H1 (cell line): Measurements from ENCODE around the gene MYO1G. TPM values are rescaled to one million over a fixed set of nuclear protein-coding genes. Genes with fewer than 3 reads are reported as not detected.

Experiments
- CTCF ChIA-PET: fragments of 300-600 bp; sonication (Branson Sonifier 250); formaldehyde crosslinking; loops from one replicate; lab custom pipeline; 2021; ENCODE audit not compliant: partially characterized antibody; lab: Charles Lee
- POLR2A ChIA-PET: fragments of 300-600 bp; sonication (Branson Sonifier 250); formaldehyde crosslinking; loops from one replicate; lab custom pipeline; 2021; ENCODE audit warnings: inconsistent platforms; ENCODE audit not compliant: partially characterized antibody; lab: Charles Lee
- DNase-seq, 2 experiments: peaks; one replicate each; pipeline versions ENCODE4 v3.0.0 to v3.0.0-alpha.2; 2010 to 2022; ENCODE audit warnings: low spot score in 2 of 2, low read depth in 1 of 2, mixed read lengths in 1 of 2
- FAIRE-seq: peaks from 2 replicates; lab custom pipeline; 2011; peaks lifted over from hg19 to GRCh38; lab: Jason Lieb, UNC
- H2AFZ ChIP-seq: 2 replicates; pipeline ENCODE4 v1.8.1; 2012; ENCODE audit warnings: low read length, inconsistent platforms
- H2AK5ac ChIP-seq: 2 replicates; pipeline ENCODE4 v1.6.1; 2013; ENCODE audit warnings: low read depth, low read length
- H2BK120ac ChIP-seq: replicated peaks from 2 replicates; pipeline ENCODE3; 2013; ENCODE audit warnings: low read depth, low read length, inconsistent platforms
- H2BK12ac ChIP-seq: 2 replicates; pipeline ENCODE4 v1.6.1; 2013; ENCODE audit warnings: low read depth, low read length
- H2BK15ac ChIP-seq: 2 replicates; pipeline ENCODE4 v1.6.1; 2013; ENCODE audit warnings: low read length
- H2BK20ac ChIP-seq: 2 replicates; pipeline ENCODE4 v1.6.1; 2013; ENCODE audit warnings: low read length
- H2BK5ac ChIP-seq: 2 replicates; pipeline ENCODE4 v1.6.1; 2013; ENCODE audit warnings: low read depth, low read length
- H3K14ac ChIP-seq: 2 replicates; pipeline ENCODE4 v1.6.1; 2013; ENCODE audit warnings: inconsistent platforms; ENCODE audit not compliant: insufficient read length
- H3K18ac ChIP-seq: 2 replicates; pipeline ENCODE4 v1.6.1; 2013; ENCODE audit warnings: low read length; ENCODE audit errors: extremely low read depth
- H3K23ac ChIP-seq: 2 replicates; pipeline ENCODE4 v1.6.1; 2013; ENCODE audit warnings: inconsistent platforms; ENCODE audit not compliant: insufficient read length
- H3K23me2 ChIP-seq: 2 replicates; pipeline ENCODE4 v1.6.1; 2013; ENCODE audit warnings: low read depth, low read length
- H3K27ac ChIP-seq: 2 replicates; pipeline ENCODE4 v1.6.1; 2011; ENCODE audit warnings: low read depth, low read length, inconsistent platforms
- H3K27me3 ChIP-seq, 4 experiments: replicated peaks in 1 of 4; 1 replicate in 1 of 4; 2 replicates in 3 of 4; pipeline versions ENCODE4 v1.6.1 to v1.8.1; 2011 to 2013; ENCODE audit warnings: low read length in 3 of 4, mild to moderate bottlenecking in 3 of 4, inconsistent platforms in 2 of 4, mixed read lengths in 2 of 4, moderate library complexity in 1 of 4; ENCODE audit not compliant: control insufficient read depth in 3 of 4, insufficient read depth in 3 of 4; ENCODE audit errors: extremely low read depth in 1 of 4
- H3K36me3 ChIP-seq, 4 experiments: 2 replicates each; pipeline versions ENCODE4 v1.6.1 to v1.8.1; 2011 to 2013; ENCODE audit warnings: mild to moderate bottlenecking in 4 of 4, low read length in 3 of 4, moderate library complexity in 2 of 4, control low read depth in 1 of 4, inconsistent platforms in 1 of 4; ENCODE audit not compliant: insufficient read depth in 4 of 4, control insufficient read depth in 2 of 4
- H3K4ac ChIP-seq: replicated peaks from 2 replicates; pipeline ENCODE3; 2013; ENCODE audit warnings: low read length, low read depth, mixed read lengths, inconsistent platforms; ENCODE audit not compliant: insufficient read length
- H3K4me1 ChIP-seq, 4 experiments: replicated peaks in 1 of 4; 1 replicate in 1 of 4; 2 replicates in 3 of 4; pipeline versions ENCODE4 v1.6.1 to v1.8.1; 2011 to 2013; ENCODE audit warnings: low read length in 3 of 4, inconsistent platforms in 2 of 4, mixed read lengths in 1 of 4; ENCODE audit not compliant: insufficient read depth in 4 of 4, control insufficient read depth in 3 of 4
- H3K4me2 ChIP-seq, 2 experiments: 2 replicates each; pipeline versions ENCODE4 v1.6.1 to v1.8.1; 2011 to 2013; ENCODE audit warnings: low read depth in 2 of 2, low read length in 2 of 2, control low read depth in 1 of 2, inconsistent platforms in 1 of 2, mild to moderate bottlenecking in 1 of 2; ENCODE audit not compliant: insufficient read depth in 1 of 2
- H3K4me3 ChIP-seq, 4 experiments: fragments of 200-600, 300-600 bp in 1 of 4; sonication (generic), shearing (Covaris generic), sonication (Bioruptor Twin) in 1 of 4; 2 replicates each; pipeline versions ENCODE4 v1.5.1 to v1.8.1; 2011 to 2016; ENCODE audit warnings: low read length in 4 of 4, low read depth in 3 of 4, control low read depth in 2 of 4, inconsistent platforms in 2 of 4, mild to moderate bottlenecking in 2 of 4, mixed read lengths in 1 of 4, moderate library complexity in 1 of 4; ENCODE audit not compliant: insufficient read depth in 2 of 4; ENCODE audit errors: extremely low read depth in 1 of 4
- H3K56ac ChIP-seq: replicated peaks from 2 replicates; pipeline ENCODE3; 2013; ENCODE audit warnings: low read depth, mild to moderate bottlenecking, mixed read lengths, low read length, inconsistent platforms; ENCODE audit not compliant: insufficient read length
- H3K79me1 ChIP-seq: 2 replicates; pipeline ENCODE4 v1.6.1; 2013; ENCODE audit warnings: low read depth, low read length, control low read depth
- H3K79me2 ChIP-seq, 2 experiments: 2 replicates each; pipeline versions ENCODE4 v1.6.1 to v1.8.1; 2012 to 2013; ENCODE audit warnings: low read length in 2 of 2, mild to moderate bottlenecking in 2 of 2, inconsistent platforms in 1 of 2; ENCODE audit not compliant: insufficient read depth in 2 of 2, control insufficient read depth in 1 of 2
- H3K9ac ChIP-seq, 4 experiments: replicated peaks in 1 of 4; 1 replicate in 1 of 4; 2 replicates in 3 of 4; pipeline versions ENCODE4 v1.6.1 to v1.8.1; 2011 to 2013; ENCODE audit warnings: low read depth in 3 of 4, low read length in 3 of 4, control low read depth in 2 of 4, mild to moderate bottlenecking in 2 of 4, moderate library complexity in 2 of 4, inconsistent platforms in 1 of 4; ENCODE audit errors: extremely low read depth in 1 of 4
- H3K9me3 ChIP-seq, 2 experiments: 2 replicates each; pipeline versions ENCODE4 v1.6.1 to v1.8.1; 2012 to 2013; ENCODE audit warnings: mild to moderate bottlenecking in 2 of 2, moderate library complexity in 2 of 2, control low read depth in 1 of 2, inconsistent platforms in 1 of 2, low read depth in 1 of 2, low read length in 1 of 2, mixed read lengths in 1 of 2; ENCODE audit not compliant: insufficient read depth in 2 of 2
- H4K20me1 ChIP-seq, 2 experiments: replicated peaks in 1 of 2; 2 replicates each; pipeline versions ENCODE3 to v1.8.1; 2011 to 2013; ENCODE audit warnings: inconsistent platforms in 2 of 2, low read length in 2 of 2, mild to moderate bottlenecking in 1 of 2; ENCODE audit not compliant: insufficient read depth in 2 of 2, control insufficient read depth in 1 of 2
- H4K5ac ChIP-seq: 2 replicates; pipeline ENCODE4 v1.6.1; 2013; ENCODE audit warnings: low read length, low read depth, mixed read lengths, inconsistent platforms; ENCODE audit not compliant: insufficient read length
- H4K8ac ChIP-seq: 2 replicates; pipeline ENCODE4 v1.8.0; 2013; ENCODE audit warnings: mild to moderate bottlenecking, moderate library complexity, low read length, inconsistent platforms; ENCODE audit not compliant: insufficient read depth; ENCODE audit errors: extremely low read depth
- H4K91ac ChIP-seq: replicated peaks from 2 replicates; pipeline ENCODE3; 2013; ENCODE audit warnings: low read length, mixed read lengths, inconsistent platforms; ENCODE audit not compliant: insufficient read length
- ASH2L ChIP-seq: fragments of 200-600, 300-600 bp; sonication (generic); IDR thresholded peaks from one replicate; pipeline ENCODE4 v1.7.1; 2017; ENCODE audit warnings: low read length
- BRCA1 ChIP-seq: IDR thresholded peaks from 2 replicates; pipeline ENCODE4 v1.6.1; 2012; ENCODE audit warnings: low read depth, low read length, improper control_type of control experiment
- CREB1 ChIP-seq: IDR thresholded peaks from 2 replicates; pipeline ENCODE4 v1.6.1; 2012; ENCODE audit warnings: inconsistent platforms
- CTBP2 ChIP-seq: IDR thresholded peaks from 2 replicates; pipeline ENCODE4 v1.7.0; 2011; ENCODE audit warnings: borderline replicate concordance, mild to moderate bottlenecking, moderate library complexity, mixed read lengths, low read length; ENCODE audit not compliant: insufficient read depth, insufficient read length
- GTF2F1 ChIP-seq: IDR thresholded peaks from 2 replicates; pipeline ENCODE4 v1.6.1; 2012; ENCODE audit warnings: low read depth, low read length, improper control_type of control experiment, borderline replicate concordance
- KDM1A ChIP-seq: fragments of 200-600, 300-600 bp; sonication (generic); IDR thresholded peaks from 2 replicates; pipeline ENCODE4 v1.7.1; 2016; ENCODE audit warnings: mild to moderate bottlenecking, low read length, borderline replicate concordance
- KDM5A ChIP-seq: fragments of 200-600 bp; IDR thresholded peaks from 2 replicates; pipeline ENCODE4 v1.7.1; 2012; ENCODE audit warnings: mild to moderate bottlenecking, low read length, inconsistent platforms, mixed read lengths
- RFX5 ChIP-seq: IDR thresholded peaks from 2 replicates; pipeline ENCODE4 v1.6.1; 2011; ENCODE audit warnings: low read depth, low read length, improper control_type of control experiment, borderline replicate concordance
- SP1 ChIP-seq: IDR thresholded peaks from 2 replicates; pipeline ENCODE4 v1.6.1; 2011; ENCODE audit warnings: low read depth, low read length
- SUZ12 ChIP-seq: fragments of 200-600 bp; sonication (generic); IDR thresholded peaks from 2 replicates; pipeline ENCODE4 v1.6.1; 2012; ENCODE audit warnings: mild to moderate bottlenecking, inconsistent platforms, low read length, moderate library complexity, mixed read lengths
- TAF1 ChIP-seq: IDR thresholded peaks from 2 replicates; pipeline ENCODE4 v1.6.1; 2011; ENCODE audit warnings: mild to moderate bottlenecking, low read depth, low read length
- TAF7 ChIP-seq: optimal IDR thresholded peaks from 2 replicates; pipeline ENCODE3; 2011; ENCODE audit warnings: low read depth, mild to moderate bottlenecking, inconsistent platforms, low read length, moderate library complexity, borderline replicate concordance
- TEAD4 ChIP-seq: IDR thresholded peaks from 2 replicates; pipeline ENCODE4 v1.6.1; 2012; ENCODE audit warnings: low read depth, low read length, inconsistent platforms, mixed read lengths
- WGBS, 2 experiments: shearing (Covaris generic) in 1 of 2; methylation state at CpG; one replicate each; pipeline versions ENCODE4 v1.1.6 to v1.1.7; 2013 to 2015; ENCODE audit warnings: low lambda C conversion rate in 2 of 2, mixed read lengths in 2 of 2, inconsistent platforms in 1 of 2, low coverage in 1 of 2, missing lambda C conversion rate in 1 of 2; ENCODE audit not compliant: insufficient replicate concordance in 2 of 2, insufficient coverage in 1 of 2, insufficient read length in 1 of 2; ENCODE audit errors: extremely low coverage in 1 of 2, missing lambda C conversion rate in 1 of 2; 5-methylcytosine and 5-hydroxymethylcytosine counted together
- polyA plus RNA-seq, 7 experiments: library from polyadenylated mRNA; depleted of rRNA in 3 of 7; stranded (reverse) in 5 of 7; unstranded in 2 of 7; fragments of >200 nt in 5 of 7; fragments of 200-250 nt in 2 of 7; gene quantifications; 1 replicate in 5 of 7; 2 replicates in 1 of 7; 4 replicates in 1 of 7; pipeline versions ENCODE4 v1.2.1 to v1.2.3, GENCODE V29; 2011 to 2013; ENCODE audit warnings: missing spikeins in 2 of 7, mixed read lengths in 2 of 7
- total RNA-seq: library from RNA; stranded (reverse); fragmentation: NEBNext Ultra II Directional; extraction: Animal tissue kit (Norgen Biotek cat#: 25700); gene quantifications from 2 replicates; pipeline ENCODE4 v1.2.1, GENCODE V29; 2021
- TF ChIP-seq, protein P1 (sequence below): IDR thresholded peaks from 2 replicates; pipeline ENCODE4 v1.6.1; 2012; ENCODE audit warnings: inconsistent platforms

MYO1G gene
- total and polyA plus RNA-seq, 2 of the 8 experiments (the other 6 are each of a cell fraction or from before 2014, with no cell fraction given): 0.08 to 0.19 TPM

GRCh38 chr7:44994877-44995554 lies 16.2 kb upstream of the MYO1G start:
- no peak overlapping the region for H2AK5ac ChIP-seq
- H3K4me3 ChIP-seq: no peak overlapping the region
- H3K9ac ChIP-seq: no peak overlapping the region
- ChIA-PET POLR2A (interaction anchor here (1.1 to 10.3 kb wide), 3 partner anchors 9 to 12 kb away, joined by 6 to 193 read pairs (median 9); partner anchors contain the start of gene MYO1G), CTCF (interaction anchor here (0.7 to 1.3 kb wide), 2 partner anchors 21 kb away, joined by 3 to 6 read pairs; no protein-coding TSS in a partner anchor)
- no peak overlapping the region for H2BK5ac ChIP-seq
- 89% methylated on average over 5 of the region's 5 CpGs; no CpG with 5 or more reads in 1 of the 2 experiments for WGBS, 2 experiments
- no peak overlapping the region for H3K23ac ChIP-seq
- H4K5ac ChIP-seq: no peak overlapping the region
- no peaks in the 10 kb centered on the region for H4K20me1 ChIP-seq
- H3K9me3 ChIP-seq: peaks cover 0 to 2% of the 10 kb centered on the region in 2 experiments; a peak in 1 of 4 replicates
- H3K14ac ChIP-seq: no peak overlapping the region
- H3K18ac ChIP-seq: no peak overlapping the region
- H4K91ac ChIP-seq: no peak overlapping the region
- H3K27ac ChIP-seq: no peak overlapping the region
- no peak overlapping the region for H3K4me2 ChIP-seq
- no peaks in the 10 kb centered on the region for H3K23me2 ChIP-seq
- FAIRE-seq: no peak
- H3K36me3 ChIP-seq: no peaks in the 10 kb centered on the region
- no peaks in the 10 kb centered on the region for H3K4me1 ChIP-seq
- H4K8ac ChIP-seq: no peak overlapping the region
- no peaks in the 10 kb centered on the region for H3K79me1 ChIP-seq
- no peak overlapping the region for H3K56ac ChIP-seq
- no peak overlapping the region for H2BK15ac ChIP-seq
- DNase-seq: no peak
- H2BK120ac ChIP-seq: no peak overlapping the region
- H3K79me2 ChIP-seq: no peaks in the 10 kb centered on the region
- no peak overlapping the region for H2BK20ac ChIP-seq
- H3K27me3 ChIP-seq: no peaks in the 10 kb centered on the region
- no peak overlapping the region for H2AFZ ChIP-seq
- H3K4ac ChIP-seq: no peak overlapping the region
- H2BK12ac ChIP-seq: no peak overlapping the region
- TF ChIP-seq TAF1 (no peak), GTF2F1 (no peak), SP1 (no peak), KDM1A (no peak), KDM5A (no peak), TEAD4 (no peak), ASH2L (no peak), TAF7 (no peak), CREB1 (no peak), BRCA1 (no peak), SUZ12 (no peak), RFX5 (no peak), CTBP2 (no peak)
- TF ChIP-seq, protein P1, sequence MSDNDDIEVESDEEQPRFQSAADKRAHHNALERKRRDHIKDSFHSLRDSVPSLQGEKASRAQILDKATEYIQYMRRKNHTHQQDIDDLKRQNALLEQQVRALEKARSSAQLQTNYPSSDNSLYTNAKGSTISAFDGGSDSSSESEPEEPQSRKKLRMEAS: no peak
